GM21737 (cell line): ENCODE results near the gene RBM14.
"Not testable (repeated sequence)": the region's sequence is repeated elsewhere in the genome, so short reads cannot be mapped to it uniquely, and the experiment has no call there.

Source experiments
- ATAC-seq: cut with Tn5 transposase; IDR thresholded peaks from one replicate; pipeline ENCODE4 v1.9.1; 2021; ENCODE audit warnings: mild to moderate bottlenecking, moderate library complexity; ENCODE audit not compliant: unreplicated experiment

RBM14 gene

DNA sequence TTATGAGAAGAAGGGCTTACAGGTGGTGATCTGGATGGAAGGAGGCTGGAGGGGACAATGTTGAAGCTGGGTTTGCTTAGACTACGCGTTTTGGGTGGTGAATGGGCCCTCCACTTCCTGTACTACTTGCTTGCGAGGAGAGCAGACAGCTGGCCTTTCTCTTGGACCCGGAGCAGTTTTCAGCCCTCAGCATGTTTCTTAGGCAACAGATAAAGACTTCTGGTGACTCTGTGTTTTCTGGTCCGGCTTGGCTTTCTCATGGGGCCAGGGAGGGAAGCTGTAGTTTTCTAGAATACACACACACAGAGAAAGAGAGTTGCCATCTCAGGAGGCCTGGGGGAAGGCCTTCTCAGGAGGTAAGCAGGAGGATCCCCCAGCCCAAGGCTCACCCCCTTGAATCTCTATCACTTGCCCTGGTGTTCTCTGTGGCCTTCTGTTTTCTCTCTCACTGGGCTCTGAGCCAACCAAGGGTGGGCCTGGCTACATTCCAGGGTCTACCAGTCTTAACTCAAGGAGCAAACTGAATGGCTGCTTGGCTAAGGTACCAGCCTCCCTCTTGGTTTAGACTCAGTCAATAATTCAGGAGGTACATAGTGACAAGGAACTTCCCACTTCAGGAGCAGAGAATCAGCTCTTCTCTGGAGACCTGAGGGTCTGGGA, 21.1 kb upstream of the RBM14 start:
- no peak for ATAC-seq

DNA sequence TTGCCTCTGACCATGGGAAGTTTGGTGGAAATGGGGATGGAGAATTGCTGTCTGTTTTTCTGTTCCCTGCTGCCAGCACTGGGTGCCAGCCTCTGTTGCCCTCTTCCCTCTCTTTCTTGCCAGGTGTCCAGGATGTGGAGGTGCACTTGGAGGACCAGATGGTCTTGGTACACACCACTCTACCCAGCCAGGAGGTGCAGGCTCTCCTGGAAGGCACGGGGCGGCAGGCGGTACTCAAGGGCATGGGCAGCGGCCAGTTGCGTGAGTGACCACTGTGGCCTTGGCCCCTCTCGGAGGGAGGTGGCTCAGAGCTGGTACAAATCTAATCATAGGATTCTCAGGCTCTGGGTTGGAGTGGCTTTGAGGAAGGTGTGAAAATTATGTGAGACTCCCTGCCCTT, 17.4 kb upstream of the RBM14 start:
- no peak for ATAC-seq

DNA sequence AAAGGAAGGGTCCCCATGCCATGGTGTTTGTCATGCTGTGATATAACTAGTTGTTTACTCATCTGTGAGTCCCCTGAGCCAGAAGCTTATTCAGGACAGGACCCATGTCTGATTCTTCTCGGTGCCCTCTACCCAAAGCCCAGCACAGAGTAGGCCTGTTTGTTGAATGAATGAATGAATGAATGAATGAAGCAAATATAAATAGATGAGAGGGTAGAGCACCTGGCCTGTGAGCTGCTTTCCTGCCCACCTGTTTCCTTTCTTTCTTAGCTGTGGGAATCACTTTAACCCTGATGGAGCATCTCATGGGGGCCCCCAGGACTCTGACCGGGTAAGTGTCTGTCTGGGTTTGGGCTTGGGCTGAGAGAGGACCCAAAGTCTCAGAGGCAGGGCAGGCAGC, 16.2 kb upstream of the RBM14 start:
- no peak for ATAC-seq

DNA sequence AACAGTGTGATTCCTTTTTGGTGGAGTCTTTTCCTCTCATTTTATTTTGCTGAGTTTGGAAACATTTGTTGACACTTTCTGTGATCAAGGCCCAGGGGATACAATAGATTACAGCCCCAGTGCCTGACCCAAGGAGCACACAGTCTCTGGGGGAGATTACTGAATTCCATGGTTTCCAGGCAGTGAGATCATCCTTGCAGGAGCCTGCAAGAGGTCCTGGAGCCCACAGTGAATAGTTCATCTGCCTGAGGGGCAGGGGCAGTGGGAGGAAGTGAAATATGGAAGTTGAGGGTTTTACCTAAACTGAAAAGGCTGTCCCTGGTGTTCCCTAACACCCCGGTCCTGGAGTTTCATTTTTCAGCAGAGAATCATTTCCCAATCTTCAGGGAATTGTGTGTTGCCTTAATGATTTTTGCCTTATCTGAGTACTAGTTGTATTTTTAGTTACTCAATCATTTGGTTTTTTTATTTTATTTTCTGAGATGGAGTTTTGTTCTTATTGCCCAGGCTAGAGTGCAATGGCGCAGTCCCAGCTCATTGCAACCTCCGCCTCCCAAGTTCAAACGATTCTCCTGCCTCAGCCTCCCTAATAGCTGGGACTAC, 15.7 kb upstream of the RBM14 start:
- ATAC-seq: no peak

DNA sequence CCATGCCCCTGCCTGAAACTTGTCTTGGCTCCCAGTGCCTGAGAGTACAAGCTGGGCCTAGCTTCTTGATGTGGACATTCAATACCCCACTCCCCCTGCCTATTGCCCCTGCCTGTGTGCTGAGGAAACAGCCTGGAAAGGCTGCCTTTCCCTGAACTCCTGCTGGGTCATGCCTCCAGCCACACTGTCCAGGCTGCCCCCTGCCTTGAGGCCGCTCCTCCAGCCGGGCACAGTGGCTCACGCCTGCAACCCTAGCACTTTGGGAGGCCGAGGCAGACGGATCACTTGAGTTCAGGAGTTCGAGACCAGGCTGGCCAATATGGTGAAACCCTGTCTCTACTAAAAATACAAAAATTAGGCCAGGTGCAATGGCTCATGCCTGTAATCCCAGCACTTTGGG, 13.4 kb upstream of the RBM14 start:
- no peak for ATAC-seq

DNA sequence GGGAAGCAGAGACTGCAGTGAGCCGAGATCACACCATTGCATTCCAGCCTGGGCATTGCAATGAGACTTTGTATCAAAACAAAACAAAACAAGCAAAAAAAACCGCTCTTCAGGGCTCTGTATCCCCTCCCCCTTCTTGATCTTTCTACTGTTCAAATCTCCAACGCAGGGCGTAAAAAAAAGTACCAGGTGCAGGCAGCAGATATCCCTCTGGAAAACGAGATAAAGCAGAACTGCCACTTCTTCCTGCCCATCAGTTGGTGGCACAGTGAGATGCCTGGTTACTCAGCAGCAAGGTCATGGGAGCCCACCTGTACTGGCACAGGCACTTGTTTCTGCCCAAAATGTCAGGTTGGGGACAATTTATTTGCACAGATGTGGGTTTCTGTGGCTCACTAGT, 12.3 kb upstream of the RBM14 start:
- ATAC-seq: no peak

DNA sequence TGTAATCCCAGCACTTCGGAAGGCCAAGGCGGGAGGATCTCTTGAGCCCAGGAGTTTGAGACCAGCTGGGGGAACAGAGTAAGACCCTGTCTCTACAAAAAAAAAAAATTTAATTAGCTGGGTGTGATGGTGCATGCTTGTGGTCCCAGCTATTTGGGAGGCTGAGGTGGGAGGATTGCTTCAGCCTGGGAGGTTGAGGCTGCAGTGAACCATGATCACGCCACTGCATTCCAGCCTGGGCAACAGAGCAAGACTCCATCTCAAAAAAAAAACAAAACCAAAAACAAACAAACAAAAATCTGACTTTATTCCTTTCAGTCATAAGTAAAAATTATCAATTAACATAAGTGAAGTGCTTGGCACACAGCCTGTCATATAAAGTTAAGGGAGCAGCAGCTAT, 9.8 kb upstream of the RBM14 start:
- ATAC-seq: not testable (repeated sequence)

DNA sequence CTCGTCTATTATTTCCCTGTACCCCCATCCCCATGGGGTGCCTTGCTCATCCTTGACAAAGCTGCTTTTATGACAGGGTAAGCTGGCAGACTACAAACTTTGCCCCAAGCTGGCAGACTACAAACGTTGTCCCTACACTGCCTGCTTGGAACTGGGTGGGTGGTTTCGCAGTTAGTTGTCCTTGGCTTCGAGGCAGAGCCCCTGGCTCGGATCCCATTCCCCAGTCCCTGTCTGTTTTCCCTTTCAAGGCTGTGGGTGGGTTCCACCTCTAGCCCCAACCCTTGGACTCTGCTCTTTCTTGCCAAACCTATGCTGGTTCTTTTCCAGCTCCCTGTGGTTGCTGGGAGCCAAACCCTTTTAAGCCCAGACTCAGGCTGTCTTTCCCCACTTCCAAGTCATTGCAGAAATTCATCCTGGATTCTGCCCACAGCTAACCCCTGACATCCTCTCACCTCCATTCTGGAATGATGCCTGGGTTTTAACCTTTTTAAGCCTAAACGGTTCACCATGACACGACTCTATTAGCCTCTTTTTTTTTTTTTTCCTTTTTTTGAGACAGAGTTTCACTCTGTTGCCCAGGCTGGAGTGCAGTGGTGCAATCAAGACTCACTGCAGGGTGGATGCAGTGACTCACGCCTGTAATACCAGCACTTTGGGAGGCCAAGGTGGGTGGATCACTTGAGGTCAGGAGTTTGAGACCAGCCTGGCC, 9.2 kb upstream of the RBM14 start:
- no peak for ATAC-seq

DNA sequence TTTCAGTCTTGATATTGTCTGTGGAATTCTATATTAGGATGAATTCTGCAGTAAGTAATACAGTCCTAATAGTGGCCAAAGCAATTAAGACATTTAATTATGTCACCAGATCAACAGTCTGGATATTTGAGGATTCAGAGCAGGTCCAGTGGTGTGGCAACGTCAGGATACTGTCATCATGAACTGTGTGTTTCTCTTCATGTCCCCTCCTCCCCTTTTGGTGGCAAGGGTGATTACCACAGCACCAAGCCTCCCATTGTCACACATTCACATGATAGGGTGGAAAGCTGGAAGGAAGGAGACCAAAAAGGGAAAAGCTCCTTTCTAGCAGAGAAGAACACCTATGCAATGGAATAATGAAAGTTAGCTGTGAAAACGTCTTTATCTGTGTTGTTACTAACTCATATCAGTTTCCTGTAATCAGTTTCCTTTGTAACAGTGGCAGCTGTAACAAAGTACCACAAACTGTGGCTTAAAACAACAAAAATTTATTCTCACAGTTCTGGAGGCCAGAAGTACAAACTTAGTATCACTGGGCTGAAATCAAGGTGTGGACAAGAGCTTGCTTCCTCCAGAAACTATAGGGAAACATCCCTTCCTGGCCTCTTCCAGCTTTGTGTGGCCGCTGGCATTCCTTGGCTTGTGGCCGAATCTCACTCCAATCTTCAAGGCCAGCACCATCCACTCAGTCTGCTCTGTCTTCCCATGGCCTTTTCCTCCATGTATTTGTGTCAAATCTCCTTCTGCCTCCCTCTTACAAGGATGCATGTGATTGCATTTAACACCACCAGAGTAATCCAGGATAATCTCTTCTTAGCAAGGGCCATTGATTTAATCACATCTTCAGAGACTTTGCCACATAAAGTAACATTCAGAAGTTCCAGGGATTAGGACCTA, 6.5 kb upstream of the RBM14 start:
- ATAC-seq: no peak

DNA sequence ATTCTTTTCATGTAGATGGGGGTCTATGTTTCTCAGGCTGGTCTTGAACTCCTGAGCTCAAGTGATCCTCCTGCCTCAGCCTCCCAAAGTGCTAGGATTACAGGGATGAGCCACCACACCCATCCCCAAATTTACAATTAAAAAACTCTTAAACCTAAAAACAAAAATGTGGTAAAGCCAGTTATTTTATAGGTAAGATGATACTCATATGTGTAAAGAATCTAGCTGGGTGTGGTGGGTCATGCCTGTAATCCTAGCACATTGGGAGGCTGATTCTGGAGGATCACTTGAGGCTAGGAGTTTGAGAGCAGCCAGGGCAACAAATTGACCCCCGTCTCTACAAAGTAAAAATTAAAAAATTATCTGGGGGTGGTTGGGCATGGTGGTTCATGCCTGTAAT, 4.0 kb upstream of the RBM14 start:
- ATAC-seq: no peak

DNA sequence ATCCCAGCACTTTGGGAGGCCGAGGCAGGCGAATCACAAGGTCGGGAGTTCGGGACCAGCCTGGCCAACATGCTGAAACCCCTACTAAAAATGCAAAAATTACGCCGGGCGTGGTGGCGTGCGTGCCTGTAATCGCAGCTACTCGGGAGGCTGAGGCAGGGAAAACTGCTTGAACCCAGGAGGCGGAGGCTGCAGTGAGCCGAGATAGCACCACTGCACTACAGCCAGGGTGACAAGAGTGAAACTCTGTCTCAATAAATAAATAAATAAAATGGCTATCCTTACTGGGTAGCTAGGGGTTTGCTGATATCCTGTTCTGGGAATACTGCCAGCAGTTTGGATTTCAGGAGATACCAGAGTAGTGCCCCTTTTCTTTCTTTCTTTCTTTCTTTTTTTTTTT, 2.4 kb upstream of the RBM14 start:
- ATAC-seq: no peak

DNA sequence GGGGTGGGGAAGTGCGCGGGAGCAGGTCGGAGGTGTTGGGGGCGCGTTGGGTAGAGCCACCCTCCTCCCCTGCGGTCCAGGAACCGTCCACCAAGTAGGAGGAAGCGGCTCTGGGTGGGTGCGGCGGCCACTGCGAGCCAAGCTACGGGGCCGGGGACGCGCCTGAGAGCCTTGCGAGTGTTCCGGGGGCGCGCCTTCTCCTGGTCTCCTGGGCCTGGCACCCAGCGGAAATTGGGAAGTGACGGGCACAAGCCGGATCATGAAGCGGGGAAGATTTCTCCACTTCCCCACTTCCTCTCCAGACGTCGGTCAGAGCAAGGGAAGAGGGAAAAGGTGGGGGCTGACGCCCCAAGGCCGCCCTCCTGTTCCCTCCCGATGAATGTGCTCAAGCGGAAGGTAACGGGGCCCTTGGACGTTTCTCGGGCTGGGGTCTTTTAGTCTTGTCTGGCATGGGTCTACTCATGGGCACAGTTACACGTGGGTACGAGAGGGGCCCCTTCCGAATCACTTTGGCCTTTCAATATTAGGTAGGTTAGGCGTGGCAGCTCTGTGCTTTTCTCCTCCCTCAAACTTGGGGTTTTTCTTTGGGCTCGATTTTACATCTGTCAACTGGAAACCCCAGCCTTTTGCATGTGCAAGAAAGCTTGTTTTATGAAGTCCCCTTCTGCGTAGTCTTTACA, 865 bp downstream of the RBM14 start:
- ATAC-seq: no peak

DNA sequence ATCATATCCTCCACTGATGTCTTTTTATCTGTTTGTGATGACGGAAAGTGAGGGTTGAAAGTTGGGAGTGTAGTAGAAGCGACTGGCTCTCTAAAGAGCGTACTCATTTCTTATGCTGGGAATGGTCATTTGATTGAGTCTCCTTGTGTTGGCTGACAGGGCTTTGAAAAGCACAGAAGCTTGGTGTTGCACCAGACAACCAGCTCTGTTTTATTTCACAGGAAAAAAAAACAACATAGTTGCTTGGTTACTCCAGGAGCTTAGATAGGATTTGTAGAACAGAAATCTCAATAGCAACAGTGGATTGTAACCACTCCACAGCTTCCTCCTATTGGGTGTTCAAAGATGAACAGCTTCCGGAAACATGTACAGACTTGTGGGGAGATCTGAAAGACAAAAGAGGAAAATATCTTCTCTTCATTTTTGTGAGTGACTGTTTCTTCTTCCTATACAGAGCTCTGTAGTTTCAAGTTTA, 2.7 kb downstream of the RBM14 start:
- ATAC-seq: no peak

DNA sequence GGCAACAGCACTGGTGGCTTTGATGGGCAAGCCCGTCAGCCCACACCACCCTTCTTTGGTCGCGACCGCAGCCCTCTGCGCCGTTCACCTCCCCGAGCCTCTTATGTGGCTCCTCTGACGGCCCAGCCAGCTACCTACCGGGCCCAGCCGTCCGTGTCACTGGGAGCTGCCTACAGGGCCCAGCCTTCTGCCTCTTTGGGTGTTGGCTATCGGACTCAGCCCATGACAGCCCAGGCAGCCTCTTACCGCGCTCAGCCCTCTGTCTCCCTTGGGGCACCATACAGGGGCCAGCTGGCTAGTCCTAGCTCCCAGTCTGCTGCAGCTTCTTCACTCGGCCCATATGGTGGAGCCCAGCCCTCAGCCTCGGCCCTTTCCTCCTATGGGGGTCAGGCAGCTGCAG, 8.0 kb downstream of the RBM14 start:
- no peak for ATAC-seq

DNA sequence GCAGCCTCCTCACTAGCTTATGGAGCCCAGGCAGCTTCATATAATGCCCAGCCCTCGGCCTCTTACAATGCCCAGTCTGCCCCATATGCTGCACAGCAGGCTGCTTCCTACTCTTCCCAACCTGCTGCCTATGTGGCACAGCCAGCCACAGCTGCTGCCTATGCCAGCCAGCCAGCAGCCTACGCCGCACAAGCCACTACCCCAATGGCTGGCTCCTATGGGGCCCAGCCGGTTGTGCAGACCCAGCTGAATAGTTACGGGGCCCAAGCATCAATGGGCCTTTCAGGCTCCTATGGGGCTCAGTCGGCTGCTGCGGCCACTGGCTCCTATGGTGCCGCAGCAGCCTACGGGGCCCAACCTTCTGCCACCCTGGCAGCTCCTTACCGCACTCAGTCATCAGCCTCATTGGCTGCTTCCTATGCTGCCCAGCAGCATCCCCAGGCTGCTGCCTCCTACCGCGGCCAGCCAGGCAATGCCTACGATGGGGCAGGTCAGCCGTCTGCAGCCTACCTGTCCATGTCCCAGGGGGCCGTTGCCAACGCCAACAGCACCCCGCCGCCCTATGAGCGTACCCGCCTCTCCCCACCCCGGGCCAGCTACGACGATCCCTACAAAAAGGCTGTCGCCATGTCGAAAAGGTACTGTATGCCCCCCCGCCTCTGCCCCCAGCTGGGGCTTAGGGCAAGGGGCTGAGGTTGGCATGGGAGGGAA, 8.8 kb downstream of the RBM14 start:
- no peak for ATAC-seq

DNA sequence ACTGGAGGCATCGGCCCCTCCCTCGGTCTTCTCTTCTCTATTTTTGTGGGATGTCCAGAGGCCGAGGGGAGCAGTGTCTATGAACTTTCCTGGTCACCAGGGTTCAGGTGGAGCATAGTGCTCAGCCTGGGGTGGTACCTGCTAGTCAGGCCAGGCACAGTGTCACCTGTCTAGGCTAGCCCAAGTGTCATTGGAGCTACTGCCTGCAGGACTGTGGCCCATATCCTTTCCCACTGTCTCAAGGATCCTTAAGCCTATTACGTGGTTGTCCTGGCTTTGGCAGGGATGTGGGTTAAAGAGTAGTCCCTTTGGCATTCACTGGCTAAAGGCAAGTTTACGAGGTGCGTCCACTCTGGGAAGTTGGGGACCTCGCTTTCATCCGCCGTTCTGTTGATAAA, 9.3 kb downstream of the RBM14 start:
- no peak for ATAC-seq

DNA sequence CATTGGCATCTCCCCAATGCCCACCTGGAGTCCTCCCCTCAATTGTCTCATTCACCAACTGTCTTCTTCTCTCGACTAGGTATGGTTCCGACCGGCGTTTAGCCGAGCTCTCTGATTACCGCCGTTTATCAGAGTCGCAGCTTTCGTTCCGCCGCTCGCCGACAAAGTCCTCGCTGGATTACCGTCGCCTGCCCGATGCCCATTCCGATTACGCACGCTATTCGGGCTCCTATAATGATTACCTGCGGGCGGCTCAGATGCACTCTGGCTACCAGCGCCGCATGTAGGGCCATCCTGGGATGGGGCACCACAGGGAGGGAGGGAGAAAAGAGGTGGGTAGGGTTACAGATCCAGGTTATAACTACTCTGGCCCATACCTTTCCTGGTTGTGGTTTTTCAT, 10.0 kb downstream of the RBM14 start:
- no peak for ATAC-seq

DNA sequence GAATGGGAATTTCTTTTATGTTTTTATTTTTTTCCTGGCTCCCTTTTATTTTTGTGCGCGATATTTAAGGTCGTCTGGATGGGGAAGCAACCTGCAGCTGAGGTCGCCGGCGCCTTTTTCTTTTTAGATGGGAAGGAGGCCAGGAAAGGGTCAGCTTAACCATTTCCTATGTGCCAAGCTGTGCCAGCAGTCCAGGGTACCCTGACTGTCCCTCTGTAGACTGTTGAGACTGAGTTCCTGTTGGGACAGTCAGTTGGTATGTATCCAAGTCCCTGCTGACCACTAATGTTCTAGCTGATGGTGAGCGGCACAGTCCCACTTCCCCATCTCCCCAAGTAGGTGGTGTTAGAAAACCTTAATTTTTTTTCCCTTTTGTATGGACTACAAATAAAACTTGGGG, 10.5 kb downstream of the RBM14 start:
- no peak for ATAC-seq

DNA sequence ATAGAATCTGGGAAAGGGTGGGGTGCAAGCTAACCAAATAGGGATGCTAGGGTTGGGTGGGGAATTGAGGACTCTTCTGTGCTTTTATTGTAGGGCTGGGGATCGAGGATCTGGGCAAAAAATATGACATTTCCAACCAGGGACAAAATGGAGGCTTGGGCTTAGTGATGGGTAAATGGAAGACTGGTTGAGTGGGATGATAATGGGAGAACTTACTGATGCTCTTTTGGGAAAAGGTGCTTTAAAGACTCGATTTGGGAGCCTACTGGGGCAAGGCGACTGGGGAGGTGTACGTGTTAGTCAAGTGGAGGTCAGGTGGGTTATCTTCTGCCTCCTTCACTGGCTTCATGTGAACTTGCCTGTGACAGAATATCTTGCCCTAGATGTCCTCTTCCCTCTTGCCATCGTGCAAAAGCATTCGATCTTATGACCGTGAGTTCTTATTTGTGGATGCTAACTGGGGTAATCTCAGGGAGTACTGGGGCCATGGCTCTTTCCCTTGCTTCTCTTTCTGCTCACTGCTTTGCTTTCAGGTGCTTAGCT, 11.7 kb downstream of the RBM14 start:
- no peak for ATAC-seq

DNA sequence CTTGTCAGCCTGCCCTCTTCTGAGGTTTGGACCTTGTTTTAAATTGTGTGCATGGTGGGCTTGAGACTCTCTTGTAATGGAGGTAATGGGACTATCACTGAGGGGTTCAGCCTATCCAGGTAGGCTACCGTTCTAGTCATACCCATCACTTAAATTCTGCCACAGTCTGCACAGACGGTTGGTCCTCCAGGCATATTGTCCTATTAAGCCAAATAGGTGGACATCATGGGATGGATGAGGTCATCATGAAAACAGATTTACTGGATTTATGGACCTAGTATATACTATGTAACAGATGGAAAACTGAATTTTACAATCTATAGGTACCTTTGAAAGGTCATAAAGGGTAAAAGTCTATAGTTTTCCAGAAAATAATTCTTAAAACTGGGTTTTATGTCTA, 12.9 kb downstream of the RBM14 start:
- no peak for ATAC-seq
